Measurements from ENCODE around the gene GBP3.
A peak's percentile ranks its signal among the peaks of the same experiment; 100 is the strongest.
"Not testable (repeated sequence)": the region's sequence is repeated elsewhere in the genome, so short reads cannot be mapped to it uniquely, and the experiment has no call there.

The GBP3 gene

GRCh38 chr1:89040315-89040626 is 17.6 kb upstream of the GBP3 start:
- FAIRE-seq: no peak

- FAIRE-seq: no peak
Observed at GRCh38 chr1:89037186-89037585, 14.5 kb upstream of the GBP3 start.

- no peak for FAIRE-seq
Observed at GRCh38 chr1:89035080-89035479, 12.4 kb upstream of the GBP3 start.

GRCh38 chr1:89034004-89034403 is 11.3 kb upstream of the GBP3 start:
- FAIRE-seq: not testable (repeated sequence)

GRCh38 chr1:89029051-89029450 is 6.4 kb upstream of the GBP3 start:
- FAIRE-seq: not testable (repeated sequence)

GRCh38 chr1:89025928-89026327 is 3.3 kb upstream of the GBP3 start:
- FAIRE-seq: no peak

GRCh38 chr1:89023026-89023425 is 360 bp upstream of the GBP3 start:
- FAIRE-seq: no peak

GRCh38 chr1:89018318-89018717 is 4.3 kb downstream of the GBP3 start:
- not testable (repeated sequence) for FAIRE-seq

- FAIRE-seq: no peak
Observed at GRCh38 chr1:89008511-89008910, 14.2 kb downstream of the GBP3 start.

GRCh38 chr1:89005286-89006151 is 17.1 kb downstream of the GBP3 start:
- FAIRE-seq: no peak

GRCh38 chr1:89002176-89002575 is 20.5 kb downstream of the GBP3 start:
- FAIRE-seq: not testable (repeated sequence)

GRCh38 chr1:89001510-89001909 is 21.2 kb downstream of the GBP3 start:
- FAIRE-seq: no peak

GRCh38 chr1:88998716-88999115 is 23.9 kb downstream of the GBP3 start:
- FAIRE-seq: peak; percentile 96

GRCh38 chr1:88990426-88990825 is 32.2 kb downstream of the GBP3 start:
- no peak for FAIRE-seq

GRCh38 chr1:88985692-88986091 is 37.0 kb downstream of the GBP3 start:
- FAIRE-seq: no peak

GRCh38 chr1:88985032-88985431 is 37.6 kb downstream of the GBP3 start:
- no peak for FAIRE-seq

GRCh38 chr1:88984569-88984968 is 38.1 kb downstream of the GBP3 start:
- no peak for FAIRE-seq

- FAIRE-seq: peak; percentile 69
Observed at GRCh38 chr1:88983791-88984559, 38.7 kb downstream of the GBP3 start.

GRCh38 chr1:88982055-88982454 is 40.6 kb downstream of the GBP3 start:
- FAIRE-seq: no peak

- FAIRE-seq: not testable (repeated sequence)
Observed at GRCh38 chr1:88981506-88981905, 41.2 kb downstream of the GBP3 start.

GRCh38 chr1:88980870-88981269 is 41.8 kb downstream of the GBP3 start:
- FAIRE-seq: no peak

GRCh38 chr1:88979749-88980116 is 42.9 kb downstream of the GBP3 start:
- no peak for FAIRE-seq

GRCh38 chr1:88979054-88979748 is 43.5 kb downstream of the GBP3 start:
- FAIRE-seq: no peak

GRCh38 chr1:88976235-88976634 is 46.4 kb downstream of the GBP3 start:
- no peak for FAIRE-seq

All from G401.6 (cell line).